K562 (cell line): Measurements from ENCODE around the gene AGPAT2. TPM values are rescaled to one million over a fixed set of nuclear protein-coding genes. Genes with fewer than 3 reads are reported as not detected.

Experiments used
- BDP1 ChIP-seq: IDR thresholded peaks from 3 replicates; pipeline ENCODE4 v1.6.1; 2011; ENCODE audit not compliant: insufficient read length, insufficient read depth
- CREB1 ChIP-seq, 2 experiments: sonication (generic) in 1 of 2; formaldehyde crosslinking in 1 of 2; IDR thresholded peaks; 2 replicates each; pipeline versions ENCODE4 v1.6.1 to v1.8.0; 2012 to 2022; ENCODE audit warnings: inconsistent platforms in 1 of 2, mild to moderate bottlenecking in 1 of 2, missing genetic modification reagents in 1 of 2, moderate library complexity in 1 of 2
- FOSL1 ChIP-seq: fragments of 200-800 bp; sonication (Bioruptor generic); conservative IDR thresholded peaks from 2 replicates; pipeline ENCODE4 v1.6.1; 2016; ENCODE audit warnings: missing genetic modification characterization, missing compliant biosample characterization
- L3MBTL2 ChIP-seq: fragments of 450-650 bp; IDR thresholded peaks from 2 replicates; pipeline ENCODE4 v1.6.1; 2016; ENCODE audit warnings: mild to moderate bottlenecking, moderate library complexity
- MYC ChIP-seq, 2 experiments: fragments of 250-450 bp in 1 of 2; sonication (Bioruptor Pico) in 1 of 2; IDR thresholded peaks; 2 replicates each; pipeline versions ENCODE4 v1.5.1 to v1.6.1; 2012 to 2021; ENCODE audit warnings: low read depth in 2 of 2, borderline replicate concordance in 1 of 2, improper control_type of control experiment in 1 of 2, low read length in 1 of 2, mild to moderate bottlenecking in 1 of 2, moderate library complexity in 1 of 2
- RBM25 ChIP-seq: fragments of 200-400 bp; formaldehyde crosslinking; IDR thresholded peaks from 2 replicates; pipeline ENCODE4 v1.6.1; 2018; ENCODE audit warnings: low read length, low read depth, moderate library complexity; ENCODE audit not compliant: severe bottlenecking
- SETDB1 ChIP-seq: IDR thresholded peaks from one replicate; pipeline ENCODE4 v1.6.1; 2012; ENCODE audit warnings: low read length, control low read depth, inconsistent platforms
- SMC3 ChIP-seq: conservative IDR thresholded peaks from 2 replicates; pipeline ENCODE4 v1.6.1; 2011; ENCODE audit warnings: low read depth, low read length, improper control_type of control experiment; ENCODE audit not compliant: insufficient read depth
- USF2 ChIP-seq: sonication (generic); formaldehyde crosslinking; IDR thresholded peaks from 2 replicates; pipeline ENCODE4 v1.5.0; 2020; ENCODE audit warnings: missing genetic modification reagents
- ZNF175 ChIP-seq: fragments of 200-800 bp; sonication (Bioruptor generic); IDR thresholded peaks from 2 replicates; pipeline ENCODE4 v1.6.1; 2016; ENCODE audit warnings: low read depth, mild to moderate bottlenecking, missing genetic modification characterization, missing compliant biosample characterization
- ZNF639 ChIP-seq, 2 experiments: fragments of 200-800 bp in 1 of 2; sonication (Bioruptor generic) in 1 of 2; sonication (generic) in 1 of 2; formaldehyde crosslinking in 1 of 2; IDR thresholded peaks in 1 of 2; conservative IDR thresholded peaks in 1 of 2; 2 replicates each; pipeline versions ENCODE4 v1.5.0 to v1.6.1; 2016 to 2020; ENCODE audit warnings: missing compliant biosample characterization in 1 of 2, missing genetic modification characterization in 1 of 2, missing genetic modification reagents in 1 of 2
- polyA plus RNA-seq, 8 experiments: library from polyadenylated mRNA; depleted of rRNA in 4 of 8; stranded (reverse) in 5 of 8; unstranded in 3 of 8; fragments of >200 nt; fragmentation: Nextera tagmentation in 2 of 8; fragmentation: Illumina TruSeq in 1 of 8; extraction: Ambion mirVana in 2 of 8; extraction: Trizol in 1 of 8; gene quantifications; 2 replicates each; pipeline versions ENCODE4 v1.2.1 to v1.2.3, GENCODE V29; 2011 to 2014; ENCODE audit warnings: inconsistent platforms in 1 of 8, missing spikeins in 1 of 8
- total RNA-seq, 7 experiments: library from RNA; depleted of rRNA in 6 of 7; stranded (reverse); fragments of >200 nt in 6 of 7; fragmentation: Illumina TruSeq in 2 of 7; extraction: Trizol in 2 of 7; gene quantifications; 2 replicates each; pipeline versions ENCODE4 v1.2.1 to v1.2.3, GENCODE V29; 2011 to 2021; ENCODE audit warnings: low replicate concordance in 1 of 7
- TF ChIP-seq, protein P1 (sequence below): fragments of 250-450 bp; sonication (Bioruptor Pico); IDR thresholded peaks from 2 replicates; pipeline ENCODE4 v1.8.0; 2022; ENCODE audit warnings: moderate library complexity, mild to moderate bottlenecking, inconsistent platforms
- TF ChIP-seq, protein P2 (sequence below): fragments of 250-450 bp; sonication (Bioruptor Pico); IDR thresholded peaks from 2 replicates; pipeline ENCODE4 v1.8.0; 2021; ENCODE audit warnings: moderate library complexity, mild to moderate bottlenecking, inconsistent platforms
- TF ChIP-seq, protein P3 (sequence below): fragments of 250-450 bp; sonication (Bioruptor Pico); IDR thresholded peaks from 2 replicates; pipeline ENCODE4 v1.9.0; 2021; ENCODE audit warnings: mild to moderate bottlenecking

The AGPAT2 gene
- total and polyA plus RNA-seq, 9 of the 15 experiments (the other 6 are each of a cell fraction or from before 2014, with no cell fraction given), result 0.13 to 54.5 (median 23.9) TPM

- TF ChIP-seq ZNF639 (CRISPR knock-in tag; conservative IDR thresholded peaks at IDR 0.05 in 1 of 2, IDR thresholded peaks at IDR 0.05 in 1 of 2) (peak in 1 of 2 experiments; percentile 72; a peak in 2 of 4 replicates), USF2 (CRISPR knock-in tag) (no peak), SETDB1 (peak; percentile 15), MYC (IDR thresholded peaks at IDR 0.05; ENCODE audit: low read depth, low read length) (peak; percentile 83; the same call in 1 of the 2 replicates), MYC (CRISPR knock-in tag; IDR thresholded peaks at IDR 0.05; ENCODE audit: borderline replicate concordance, low read depth) (no peak), SMC3 (peak; percentile 68), RBM25 (no peak), BDP1 (no peak), CREB1 (IDR thresholded peaks at IDR 0.05) (no peak), CREB1 (CRISPR knock-in tag; IDR thresholded peaks at IDR 0.05) (peak; percentile 51; the same call in 1 of the 2 replicates), FOSL1 (tag) (peak; percentile 46), ZNF175 (CRISPR knock-in tag) (peak; percentile 39; the same call in 1 of the 2 replicates), L3MBTL2 (peak; percentile 63)
- TF ChIP-seq, protein P1, sequence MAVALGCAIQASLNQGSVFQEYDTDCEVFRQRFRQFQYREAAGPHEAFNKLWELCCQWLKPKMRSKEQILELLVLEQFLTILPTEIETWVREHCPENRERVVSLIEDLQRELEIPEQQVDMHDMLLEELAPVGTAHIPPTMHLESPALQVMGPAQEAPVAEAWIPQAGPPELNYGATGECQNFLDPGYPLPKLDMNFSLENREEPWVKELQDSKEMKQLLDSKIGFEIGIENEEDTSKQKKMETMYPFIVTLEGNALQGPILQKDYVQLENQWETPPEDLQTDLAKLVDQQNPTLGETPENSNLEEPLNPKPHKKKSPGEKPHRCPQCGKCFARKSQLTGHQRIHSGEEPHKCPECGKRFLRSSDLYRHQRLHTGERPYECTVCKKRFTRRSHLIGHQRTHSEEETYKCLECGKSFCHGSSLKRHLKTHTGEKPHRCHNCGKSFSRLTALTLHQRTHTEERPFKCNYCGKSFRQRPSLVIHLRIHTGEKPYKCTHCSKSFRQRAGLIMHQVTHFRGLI (CRISPR knock-in tag), result peak; percentile 29; the same call in 1 of the 2 replicates
- TF ChIP-seq, protein P2, sequence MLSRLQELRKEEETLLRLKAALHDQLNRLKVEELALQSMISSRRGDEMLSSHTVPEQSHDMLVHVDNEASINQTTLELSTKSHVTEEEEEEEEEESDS (CRISPR knock-in tag), result no peak
- TF ChIP-seq, protein P3, sequence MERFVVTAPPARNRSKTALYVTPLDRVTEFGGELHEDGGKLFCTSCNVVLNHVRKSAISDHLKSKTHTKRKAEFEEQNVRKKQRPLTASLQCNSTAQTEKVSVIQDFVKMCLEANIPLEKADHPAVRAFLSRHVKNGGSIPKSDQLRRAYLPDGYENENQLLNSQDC (CRISPR knock-in tag), result no peak
These were observed 42.5 kb downstream of the AGPAT2 start (continued) for GRCh38 chr9:136644593-136645351.
